Erythroblast (primary cell): Measurements from ENCODE around the gene RPUSD3.

ENCODE experiments used
- GATA1 ChIP-seq: IDR thresholded peaks from 2 replicates; pipeline ENCODE4 v1.6.1; 2011; ENCODE audit warnings: low read depth, mild to moderate bottlenecking, control low read depth, low read length, moderate library complexity
- POLR2A ChIP-seq: IDR thresholded peaks from 2 replicates; pipeline ENCODE4 v1.6.1; 2011; ENCODE audit warnings: mild to moderate bottlenecking, low read length

DNA sequence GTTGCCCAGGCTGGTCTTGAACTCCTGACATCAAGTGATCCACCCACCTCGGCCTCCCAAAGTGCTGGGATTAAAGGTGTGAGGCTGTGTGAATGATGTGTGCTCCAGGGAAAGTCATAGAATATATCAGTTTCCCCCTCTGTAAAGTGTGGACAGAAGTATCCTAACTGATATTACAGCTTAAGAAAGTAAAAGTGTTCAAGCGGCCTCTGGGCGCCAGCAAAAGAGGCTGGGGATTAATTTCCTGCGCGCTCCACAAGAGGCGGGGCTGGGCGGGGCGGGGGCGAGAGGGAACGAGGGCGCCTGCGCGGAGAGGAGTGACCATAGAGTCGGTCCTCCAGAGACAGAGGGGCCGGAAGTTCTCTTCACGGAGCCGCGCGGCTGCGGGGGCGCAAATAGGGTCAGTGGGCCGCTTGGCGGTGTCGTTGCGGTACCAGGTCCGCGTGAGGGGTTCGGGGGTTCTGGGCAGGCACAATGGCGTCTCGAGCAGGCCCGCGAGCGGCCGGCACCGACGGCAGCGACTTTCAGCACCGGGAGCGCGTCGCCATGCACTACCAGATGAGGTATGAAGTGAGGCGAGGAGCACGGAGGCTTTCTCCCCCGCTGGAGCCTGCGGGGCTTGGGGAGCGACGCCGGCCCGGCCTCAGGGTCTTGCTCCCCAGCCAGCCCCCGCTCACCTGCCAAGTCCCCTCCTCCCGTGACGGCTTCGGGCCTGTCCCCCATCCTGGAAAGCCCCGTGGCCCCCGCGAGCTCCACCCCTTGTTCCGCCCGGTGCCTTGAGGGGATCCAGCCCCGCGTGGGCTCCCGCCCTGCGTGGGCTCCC is 46.7 kb upstream of the RPUSD3 start, which contains the start of gene JAGN1:
- TF ChIP-seq POLR2A (peak; percentile 91), GATA1 (no peak)
